Keratinocyte (primary cell): Measurements from ENCODE around the gene B3GLCT. TPM values are rescaled to one million over a fixed set of nuclear protein-coding genes. Genes with fewer than 3 reads are reported as not detected.
"Not testable (repeated sequence)": the region's sequence is repeated elsewhere in the genome, so short reads cannot be mapped to it uniquely, and the experiment has no call there.

Experiments used
- DNase-seq: peaks from one replicate; pipeline ENCODE4 v3.0.0-alpha.2; 2011; ENCODE audit warnings: low read depth, missing footprints, low spot score
- FAIRE-seq: peaks from 2 replicates; lab custom pipeline; 2011; peaks lifted over from hg19 to GRCh38; lab: Jason Lieb, UNC
- H2AFZ ChIP-seq: 2 replicates; pipeline ENCODE4 v1.6.0; 2012; ENCODE audit warnings: low read length, control low read depth, inconsistent platforms; ENCODE audit not compliant: control insufficient read depth
- H3K27ac ChIP-seq: 2 replicates; pipeline ENCODE4 v1.5.1; 2011; ENCODE audit warnings: low read length; ENCODE audit not compliant: control insufficient read depth, insufficient read depth
- H3K27me3 ChIP-seq: 3 replicates; pipeline ENCODE4 v1.6.0; 2011; ENCODE audit warnings: low read length; ENCODE audit not compliant: control insufficient read depth, insufficient read depth; ENCODE audit errors: extremely low read depth
- H3K36me3 ChIP-seq, 2 experiments: 2 replicates in 1 of 2; 3 replicates in 1 of 2; pipeline ENCODE4 v1.5.1; 2011; ENCODE audit warnings: low read length in 2 of 2, mild to moderate bottlenecking in 1 of 2; ENCODE audit not compliant: control insufficient read depth in 2 of 2, insufficient read depth in 2 of 2; ENCODE audit errors: extremely low read depth in 1 of 2
- H3K4me1 ChIP-seq: 3 replicates; pipeline ENCODE4 v1.5.1; 2011; ENCODE audit warnings: low read length; ENCODE audit not compliant: control insufficient read depth, insufficient read depth; ENCODE audit errors: extremely low read depth
- H3K4me2 ChIP-seq: 3 replicates; pipeline ENCODE4 v1.6.0; 2011; ENCODE audit warnings: low read depth, low read length; ENCODE audit not compliant: control insufficient read depth, insufficient read depth; ENCODE audit errors: extremely low read depth
- H3K4me3 ChIP-seq, 3 experiments: fragments of 200-600 bp in 1 of 3; sonication (generic) in 1 of 3; 2 replicates in 2 of 3; 3 replicates in 1 of 3; pipeline ENCODE4 v1.5.1; 2011 to 2016; ENCODE audit warnings: low read length in 3 of 3, mild to moderate bottlenecking in 3 of 3, control low read depth in 2 of 3, inconsistent platforms in 1 of 3, low read depth in 1 of 3, mixed read lengths in 1 of 3, mixed run types in 1 of 3, moderate library complexity in 1 of 3; ENCODE audit not compliant: control insufficient read depth in 2 of 3, insufficient read depth in 2 of 3; ENCODE audit errors: extremely low read depth in 1 of 3
- H3K79me2 ChIP-seq: 2 replicates; pipeline ENCODE4 v1.6.0; 2012; ENCODE audit warnings: low read length; ENCODE audit not compliant: control insufficient read depth, insufficient read depth
- H3K9ac ChIP-seq: 3 replicates; pipeline ENCODE4 v1.6.0; 2011; ENCODE audit warnings: low read length; ENCODE audit not compliant: control insufficient read depth, insufficient read depth; ENCODE audit errors: extremely low read depth
- H3K9me1 ChIP-seq: 3 replicates; pipeline ENCODE4 v1.6.0; 2011; ENCODE audit warnings: low read length; ENCODE audit not compliant: control insufficient read depth, insufficient read depth; ENCODE audit errors: extremely low read depth
- H3K9me3 ChIP-seq: 2 replicates; pipeline ENCODE4 v1.5.1; 2012; ENCODE audit warnings: low read depth, low read length; ENCODE audit not compliant: control insufficient read depth
- H4K20me1 ChIP-seq: 3 replicates; pipeline ENCODE4 v1.6.0; 2011; ENCODE audit warnings: low read length; ENCODE audit not compliant: control insufficient read depth, insufficient read depth; ENCODE audit errors: extremely low read depth
- EZH2 ChIP-seq: IDR thresholded peaks from one replicate; pipeline ENCODE4 v1.6.1; 2012; ENCODE audit warnings: inconsistent platforms, mild to moderate bottlenecking, low read length, moderate library complexity
- dilution Hi-C: fragments of 300-500 bp; cut with MboI; formaldehyde crosslinking; loops from one replicate; pipeline ENCODE4 v1.7.0; 2020; ENCODE audit warnings: low sequenced_read_pairs; ENCODE audit not compliant: extremely low pct_ligation_motif_present
- polyA plus RNA-seq, 5 experiments: library from polyadenylated mRNA; depleted of rRNA in 3 of 5; stranded (reverse) in 3 of 5; stranded (forward) in 1 of 5; unstranded in 1 of 5; fragments of >200 nt; gene quantifications; 1 replicate in 1 of 5; 2 replicates in 3 of 5; 3 replicates in 1 of 5; pipeline versions ENCODE4 v1.2.1 to v1.2.3, GENCODE V29; 2011 to 2012; ENCODE audit warnings: missing spikeins in 2 of 5, low read depth in 1 of 5, low replicate concordance in 1 of 5
- TF ChIP-seq, protein P1 (sequence below), 3 experiments: IDR thresholded peaks in 1 of 3; conservative IDR thresholded peaks in 1 of 3; optimal IDR thresholded peaks in 1 of 3; 2 replicates in 2 of 3; 3 replicates in 1 of 3; pipeline versions ENCODE3 to v1.5.1; 2011; ENCODE audit warnings: low read length in 3 of 3, mild to moderate bottlenecking in 3 of 3, moderate library complexity in 2 of 3, control low read depth in 1 of 3, inconsistent platforms in 1 of 3; ENCODE audit not compliant: insufficient read depth in 2 of 3; ENCODE audit errors: extremely low read depth in 1 of 3

Gene B3GLCT
- polyA plus RNA-seq, 1 donor (not counting 4 experiments of a cell fraction or from before 2014, with no cell fraction given): 4.4 TPM

DNA sequence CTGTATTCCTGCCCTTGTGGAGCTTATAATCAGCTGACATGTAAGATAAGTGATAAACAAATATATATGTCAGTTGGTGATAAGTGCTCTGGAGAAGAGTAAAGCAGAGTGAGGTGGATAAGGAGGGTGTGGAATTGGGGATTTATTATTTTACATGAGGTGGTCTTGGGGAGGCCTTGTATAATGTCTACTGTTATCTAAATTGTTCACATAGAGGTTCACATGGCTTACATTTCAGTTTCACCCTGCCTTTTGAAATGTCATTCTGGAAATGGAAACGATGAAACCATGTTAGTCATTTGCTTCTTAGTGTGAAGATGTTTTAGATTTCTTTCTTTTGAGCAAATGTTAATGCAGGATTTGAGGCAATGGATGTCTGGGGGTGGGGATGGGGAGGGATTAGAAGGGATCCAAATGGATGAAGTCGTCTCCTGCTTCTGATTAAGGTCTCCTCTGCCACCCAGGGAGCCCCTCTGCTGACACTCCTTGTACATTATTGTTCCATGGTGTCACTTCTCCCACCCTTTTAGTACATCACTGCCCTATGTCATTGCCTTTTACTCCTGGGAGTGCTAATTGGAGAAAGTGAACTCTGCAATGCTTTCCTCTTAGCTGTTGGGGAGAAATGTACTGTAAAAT is 14.0 kb downstream of the B3GLCT start:
- no peak for FAIRE-seq

DNA sequence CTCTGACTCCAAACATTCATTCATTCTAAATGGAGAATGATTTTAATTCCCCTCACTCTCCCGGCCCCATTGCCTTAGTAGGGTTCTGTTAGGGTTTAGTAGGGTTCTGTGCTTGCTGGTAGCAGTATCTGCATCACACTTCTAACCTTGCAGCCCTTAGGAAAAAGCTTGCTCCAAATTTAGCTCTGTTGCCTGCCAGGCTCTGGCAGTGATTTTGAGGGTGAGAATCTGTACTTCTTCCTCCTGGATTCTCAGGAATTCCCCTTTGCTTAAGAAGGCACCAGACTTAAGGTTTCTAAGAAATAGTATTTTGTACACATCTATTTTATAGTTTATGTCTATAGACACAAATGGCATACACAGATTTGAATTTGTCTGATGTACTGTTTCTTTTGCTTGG is 14.7 kb downstream of the B3GLCT start:
- H4K20me1 ChIP-seq: no peaks in the 10 kb centered on the region
- no peak overlapping the region for H2AFZ ChIP-seq
- no peaks in the 10 kb centered on the region for H3K36me3 ChIP-seq
- DNase-seq: no peak
- H3K9me1 ChIP-seq: no peaks in the 10 kb centered on the region
- H3K4me2 ChIP-seq: no peak overlapping the region
- no peak overlapping the region for H3K4me3 ChIP-seq
- H3K27ac ChIP-seq: no peak overlapping the region
- dilution Hi-C loops: no loop called here
- TF ChIP-seq, protein P1, sequence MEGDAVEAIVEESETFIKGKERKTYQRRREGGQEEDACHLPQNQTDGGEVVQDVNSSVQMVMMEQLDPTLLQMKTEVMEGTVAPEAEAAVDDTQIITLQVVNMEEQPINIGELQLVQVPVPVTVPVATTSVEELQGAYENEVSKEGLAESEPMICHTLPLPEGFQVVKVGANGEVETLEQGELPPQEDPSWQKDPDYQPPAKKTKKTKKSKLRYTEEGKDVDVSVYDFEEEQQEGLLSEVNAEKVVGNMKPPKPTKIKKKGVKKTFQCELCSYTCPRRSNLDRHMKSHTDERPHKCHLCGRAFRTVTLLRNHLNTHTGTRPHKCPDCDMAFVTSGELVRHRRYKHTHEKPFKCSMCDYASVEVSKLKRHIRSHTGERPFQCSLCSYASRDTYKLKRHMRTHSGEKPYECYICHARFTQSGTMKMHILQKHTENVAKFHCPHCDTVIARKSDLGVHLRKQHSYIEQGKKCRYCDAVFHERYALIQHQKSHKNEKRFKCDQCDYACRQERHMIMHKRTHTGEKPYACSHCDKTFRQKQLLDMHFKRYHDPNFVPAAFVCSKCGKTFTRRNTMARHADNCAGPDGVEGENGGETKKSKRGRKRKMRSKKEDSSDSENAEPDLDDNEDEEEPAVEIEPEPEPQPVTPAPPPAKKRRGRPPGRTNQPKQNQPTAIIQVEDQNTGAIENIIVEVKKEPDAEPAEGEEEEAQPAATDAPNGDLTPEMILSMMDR (optimal IDR thresholded peaks at IDR 0.05 in 1 of 3, IDR thresholded peaks at IDR 0.05 in 1 of 3, conservative IDR thresholded peaks at IDR 0.05 in 1 of 3; ENCODE audit: extremely low read depth in 1 of 3, insufficient read depth in 2 of 3, low read length in 3 of 3): no peak
- TF ChIP-seq EZH2: no peak
- H3K9me3 ChIP-seq: no peaks in the 10 kb centered on the region
- H3K9ac ChIP-seq: no peak overlapping the region
- no peaks in the 10 kb centered on the region for H3K27me3 ChIP-seq
- peaks cover 2% of the 10 kb centered on the region for H3K79me2 ChIP-seq
- H3K4me1 ChIP-seq: peaks cover 4% of the 10 kb centered on the region
- FAIRE-seq: no peak

More for the DNA sequence above, 14.0 kb downstream of the B3GLCT start:
- Histone ChIP-seq H3K4me1 (peaks cover 7% of the 10 kb centered on the region), H3K79me2 (peaks cover 2% of the 10 kb centered on the region), H3K9me1 (no peaks in the 10 kb centered on the region), H4K20me1 (no peaks in the 10 kb centered on the region), H3K36me3 (no peaks in the 10 kb centered on the region), H3K4me2 (no peak overlapping the region), H2AFZ (no peak overlapping the region), H3K9me3 (no peaks in the 10 kb centered on the region), H3K9ac (no peak overlapping the region), H3K4me3 (no peak overlapping the region), H3K27ac (no peak overlapping the region), H3K27me3 (no peaks in the 10 kb centered on the region)
- no peak for DNase-seq
- dilution Hi-C loops: no loop called here
- no peak for TF ChIP-seq EZH2
- TF ChIP-seq, protein P1 (optimal IDR thresholded peaks at IDR 0.05 in 1 of 3, IDR thresholded peaks at IDR 0.05 in 1 of 3, conservative IDR thresholded peaks at IDR 0.05 in 1 of 3; ENCODE audit: extremely low read depth in 1 of 3, insufficient read depth in 2 of 3, low read length in 3 of 3): no peak

DNA sequence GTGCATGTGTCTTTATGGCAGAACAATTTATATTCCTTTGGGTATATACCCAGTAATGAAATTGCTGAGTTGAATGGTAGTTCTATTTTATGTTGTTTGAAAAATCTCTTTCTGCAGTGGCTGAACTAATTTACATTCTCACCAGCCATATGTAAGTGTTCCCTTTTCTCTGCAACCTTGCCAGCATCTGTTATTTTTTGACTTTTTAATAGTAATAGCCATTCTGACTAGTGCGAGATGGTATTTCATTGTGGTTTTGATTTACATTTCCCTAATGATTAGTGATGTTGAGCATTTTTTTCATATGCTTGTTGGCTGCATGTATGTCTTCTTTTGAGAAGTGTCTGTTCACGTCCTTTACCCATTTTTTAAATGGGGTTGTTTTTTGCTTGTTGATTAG is 17.1 kb downstream of the B3GLCT start:
- H3K4me2 ChIP-seq, DNase-seq, H4K20me1 ChIP-seq, H3K9me1 ChIP-seq, H3K4me1 ChIP-seq, H3K4me3 ChIP-seq, H2AFZ ChIP-seq, H3K27me3 ChIP-seq, H3K27ac ChIP-seq, dilution Hi-C loops, H3K36me3 ChIP-seq, H3K79me2 ChIP-seq, H3K9me3 ChIP-seq, FAIRE-seq, H3K9ac ChIP-seq: not testable (repeated sequence)
